Lung (tissue), 12 donors: ENCODE results near the gene VWA3A. TPM values are rescaled to one million over a fixed set of nuclear protein-coding genes. Genes with fewer than 3 reads are reported as not detected.

Source experiments
- ATAC-seq: fragments of 200-7000 bp; cut with Tn5 transposase; one replicate; pipeline ENCODE4 v1.9.1; 2020; ENCODE audit warnings: moderate number of reproducible peaks; ENCODE audit not compliant: insufficient read depth, low FRiP score
- DNase-seq, 3 donors: peaks; one replicate each; pipeline ENCODE4 v3.0.0-alpha.2; 2013 to 2017
- H3K27ac ChIP-seq, 2 donors: one replicate each; pipeline ENCODE4 v1.5.1; 2013; ENCODE audit warnings: mild to moderate bottlenecking in 2 of 2, moderate library complexity in 2 of 2, control low read depth in 1 of 2, inconsistent platforms in 1 of 2, low read depth in 1 of 2, low read length in 1 of 2
- H3K27me3 ChIP-seq, 3 donors: one replicate each; pipeline ENCODE4 v1.5.1; 2013; ENCODE audit warnings: low read length in 2 of 3; ENCODE audit not compliant: control insufficient read depth in 3 of 3, insufficient read depth in 3 of 3
- H3K36me3 ChIP-seq, 4 donors: one replicate each; pipeline ENCODE4 v1.5.1; 2013; ENCODE audit warnings: low read length in 4 of 4, mild to moderate bottlenecking in 1 of 4, moderate library complexity in 1 of 4; ENCODE audit not compliant: control insufficient read depth in 4 of 4, insufficient read depth in 4 of 4
- H3K4me1 ChIP-seq, 5 donors: one replicate each; pipeline ENCODE4 v1.5.1; 2013; ENCODE audit warnings: low read length in 5 of 5, mild to moderate bottlenecking in 2 of 5, moderate library complexity in 1 of 5; ENCODE audit not compliant: control insufficient read depth in 5 of 5, insufficient read depth in 5 of 5
- H3K4me3 ChIP-seq: one replicate; pipeline ENCODE4 v1.5.1; 2013; ENCODE audit warnings: mild to moderate bottlenecking, control low read depth, moderate library complexity
- H3K9ac ChIP-seq, 2 donors: one replicate each; pipeline ENCODE4 v1.5.1; 2013; ENCODE audit warnings: low read length in 2 of 2, control low read depth in 1 of 2; ENCODE audit not compliant: insufficient read depth in 1 of 2
- H3K9me3 ChIP-seq, 4 donors: one replicate each; pipeline ENCODE4 v1.5.1; 2013; ENCODE audit warnings: low read length in 3 of 4, mild to moderate bottlenecking in 1 of 4, moderate library complexity in 1 of 4; ENCODE audit not compliant: control insufficient read depth in 4 of 4, insufficient read depth in 3 of 4
- CTCF ChIP-seq: IDR thresholded peaks from 2 replicates; pipeline ENCODE4 v1.5.1; 2012; ENCODE audit warnings: mild to moderate bottlenecking; ENCODE audit errors: control extremely low read depth, extremely low read depth
- WGBS, 2 donors: extraction: QIAGEN DNeasy Blood & Tissue Kit; methylation state at CpG; one replicate each; pipeline ENCODE4 v1.1.7; 2013; 5-methylcytosine and 5-hydroxymethylcytosine counted together
- polyA plus RNA-seq, 2 donors: library from polyadenylated mRNA; stranded (reverse); fragments of 200-250 nt; gene quantifications; one replicate each; pipeline ENCODE4 v1.2.1, GENCODE V29; 2013
- total RNA-seq, 2 donors: library from RNA; depleted of rRNA in 1 of 2; stranded (reverse); fragments of >200 nt in 1 of 2; gene quantifications; one replicate each; pipeline ENCODE4 v1.2.1, GENCODE V29; 2014 to 2021
- donor health status: control.
- donor health status: control.
- donor health status: Bipolar disorder and iron deficiency.
- donor health status: healthy.
- donor health status: DM: yes; HTN: yes; CAD: no.

The VWA3A gene
- total and polyA plus RNA-seq, 4 donors: 2.4 to 15.1 (median 8.7) TPM

- Histone ChIP-seq H3K27me3 (no peaks in the 10 kb centered on the region), H3K27ac (no peak overlapping the region), H3K9me3 (no peaks in the 10 kb centered on the region), H3K36me3 (no peaks in the 10 kb centered on the region), H3K4me1 (peaks cover 0 to 5% (median 0%) of the 10 kb centered on the region in 5 donors), H3K9ac (no peak overlapping the region), H3K4me3 (no peak overlapping the region)
- no peak for DNase-seq
- TF ChIP-seq CTCF: no peak
- no peak for ATAC-seq
- 55 to 87% methylated on average over 1 of the region's 1 CpG for WGBS, 2 donors
Observed at GRCh38 chr16:22139732-22140131, 47.4 kb downstream of the VWA3A start.

GRCh38 chr16:22141767-22142166, 49.4 kb downstream of the VWA3A start:
- Histone ChIP-seq H3K27ac (no peak overlapping the region), H3K4me1 (peaks cover 0 to 5% (median 0%) of the 10 kb centered on the region in 5 donors), H3K9ac (no peak overlapping the region), H3K9me3 (no peaks in the 10 kb centered on the region), H3K4me3 (no peak overlapping the region), H3K36me3 (no peaks in the 10 kb centered on the region), H3K27me3 (no peaks in the 10 kb centered on the region)
- WGBS, 2 donors: 90 to 93% methylated on average over 1 of the region's 1 CpG
- TF ChIP-seq CTCF: no peak
- ATAC-seq (no peak), DNase-seq (no peak)

- Histone ChIP-seq H3K9ac (no peak overlapping the region), H3K4me1 (peaks cover 0 to 4% (median 0%) of the 10 kb centered on the region in 5 donors), H3K36me3 (no peaks in the 10 kb centered on the region), H3K27me3 (no peaks in the 10 kb centered on the region), H3K4me3 (no peak overlapping the region), H3K27ac (no peak overlapping the region), H3K9me3 (no peaks in the 10 kb centered on the region)
- no peak for TF ChIP-seq CTCF
- no peak for DNase-seq
- WGBS, 2 donors: 90 to 92% methylated on average over 6 of the region's 6 CpGs
- ATAC-seq: no peak
Observed at GRCh38 chr16:22144520-22144919, 52.2 kb downstream of the VWA3A start.

- Histone ChIP-seq H3K27me3 (no peaks in the 10 kb centered on the region), H3K9ac (no peak overlapping the region), H3K36me3 (no peaks in the 10 kb centered on the region), H3K4me3 (no peak overlapping the region), H3K4me1 (no peaks in the 10 kb centered on the region), H3K27ac (no peak overlapping the region), H3K9me3 (no peaks in the 10 kb centered on the region)
- ATAC-seq (no peak), DNase-seq (no peak)
- no peak for TF ChIP-seq CTCF
- WGBS, 2 donors: 68 to 83% methylated on average over 9 of the region's 9 CpGs
Observed at GRCh38 chr16:22147853-22148252, 55.5 kb downstream of the VWA3A start.
